Stimulated activated CD8-positive, alpha-beta memory T cell treated with anti-CD3 and anti-CD28 coated beads, Interleukin-4, amount 100 ng/mL, for 48 hours (primary cell): ENCODE data around the gene TAS2R3.

Source experiments
- DNase-seq: peaks from one replicate; pipeline ENCODE4 v3.0.0-alpha.2; 2020

Gene TAS2R3

DNA sequence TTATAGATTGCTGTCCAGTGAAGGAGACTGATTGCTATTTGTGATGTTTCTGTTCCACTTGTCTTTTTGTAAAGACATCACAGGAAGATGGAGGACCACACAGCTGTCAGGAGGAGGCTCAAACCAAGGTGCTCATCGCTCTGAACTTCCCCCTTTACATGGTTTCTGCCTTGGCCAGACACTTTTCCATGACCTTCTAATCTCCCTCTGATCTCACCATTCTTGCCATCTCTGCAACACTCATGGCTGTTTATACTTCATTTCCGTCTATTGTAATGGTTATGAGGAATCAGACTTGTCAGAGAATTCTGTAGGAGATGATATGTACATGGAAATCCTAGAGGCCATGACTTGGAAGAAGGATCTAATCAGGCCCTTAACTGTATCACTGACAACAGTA lies 24.4 kb downstream of the TAS2R3 start:
- DNase-seq: no peak

DNA sequence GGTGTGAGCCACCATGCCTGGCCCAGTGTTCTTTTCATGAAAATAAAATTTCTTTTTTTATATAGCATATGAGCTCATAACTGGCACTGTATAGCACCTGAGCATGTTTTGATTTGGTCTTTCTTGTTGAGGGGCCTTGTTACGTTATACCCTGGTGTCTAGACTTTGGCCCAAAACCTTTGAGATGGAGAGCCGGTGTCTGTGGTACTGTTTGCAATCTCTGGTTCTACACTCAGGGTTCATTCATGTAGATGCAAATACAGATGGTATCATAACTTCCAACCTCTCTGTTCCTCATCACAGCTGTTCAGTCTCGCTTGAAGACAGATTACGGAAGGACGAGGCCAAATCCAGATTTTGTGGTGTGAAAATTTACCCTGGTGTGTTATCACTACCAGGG lies 26.0 kb downstream of the TAS2R3 start, which contains the start of gene TAS2R5:
Gene TAS2R5 (plus strand): TSS at position 301 of the 400 bp plus-strand sequence. CDS start 145 bp downstream, outside the sequence.
- DNase-seq: no peak

DNA sequence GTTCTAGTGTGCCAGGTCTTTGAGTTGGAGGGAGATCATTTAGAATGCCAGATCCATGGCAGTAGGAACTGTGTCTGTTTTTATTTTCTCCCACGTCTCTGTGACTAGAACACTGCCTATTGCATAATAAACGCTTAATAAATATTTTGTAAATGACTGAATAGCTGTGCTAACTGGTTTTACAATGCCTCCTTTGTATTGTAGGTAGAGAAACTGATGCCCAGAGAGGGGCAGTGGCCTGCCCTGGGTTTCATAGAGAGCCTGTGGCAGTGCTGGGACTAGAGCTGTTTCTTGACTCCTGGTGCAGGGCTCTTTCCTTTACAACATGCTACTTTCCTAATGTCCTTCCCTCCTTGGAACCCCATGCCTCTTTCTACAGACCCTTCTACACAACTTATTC lies 28.6 kb downstream of the TAS2R3 start:
- DNase-seq: no peak
